DMS 273 treated with DMSO at 0.1 percent for 48 hours (cell line): ENCODE data around the gene NPAS3.
"Not testable (repeated sequence)": the region's sequence is repeated elsewhere in the genome, so short reads cannot be mapped to it uniquely, and the experiment has no call there.

Source experiments
- DNase-seq: peaks from one replicate; lab custom pipeline; 2025; lab: John Stamatoyannopoulos, UW

The NPAS3 gene

DNA sequence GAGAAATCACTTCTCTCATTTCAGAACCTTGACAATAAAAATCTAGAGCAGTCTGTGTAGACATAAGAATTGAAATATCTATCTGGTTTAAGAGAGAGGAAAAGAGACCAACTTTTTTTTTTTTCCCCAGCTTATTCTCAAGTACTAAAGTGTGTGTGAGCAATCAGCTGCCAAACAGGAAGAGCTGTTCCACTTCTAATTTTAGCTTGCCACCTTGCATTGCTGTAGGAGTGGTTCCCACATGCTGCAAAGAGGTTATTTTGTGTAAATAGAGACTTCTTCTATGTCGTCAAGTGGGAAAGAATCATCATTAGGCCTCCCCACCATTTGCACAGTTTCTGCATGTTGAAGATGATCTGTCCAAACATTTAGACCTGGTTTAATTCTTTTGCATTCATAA lies 142.6 kb downstream of the NPAS3 start:
- no peak for DNase-seq

DNA sequence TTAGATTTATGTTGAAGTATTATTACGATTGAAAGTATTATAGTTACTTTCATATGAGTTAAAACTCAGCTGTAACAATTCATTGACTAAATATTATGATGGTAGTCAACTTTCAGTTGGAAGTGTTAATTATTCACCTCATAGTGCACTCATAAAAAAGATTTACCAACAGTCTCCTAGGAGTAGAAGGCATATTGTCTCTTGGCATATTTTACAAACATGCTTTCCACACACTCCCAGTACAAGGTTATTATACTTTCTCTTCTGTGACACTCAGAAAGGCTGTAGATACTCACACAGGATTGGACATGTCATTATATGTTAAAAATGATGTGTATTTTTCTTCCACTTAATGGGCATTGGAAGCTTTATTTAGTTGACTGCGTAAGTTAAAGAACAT lies 147.1 kb downstream of the NPAS3 start:
- no peak for DNase-seq

DNA sequence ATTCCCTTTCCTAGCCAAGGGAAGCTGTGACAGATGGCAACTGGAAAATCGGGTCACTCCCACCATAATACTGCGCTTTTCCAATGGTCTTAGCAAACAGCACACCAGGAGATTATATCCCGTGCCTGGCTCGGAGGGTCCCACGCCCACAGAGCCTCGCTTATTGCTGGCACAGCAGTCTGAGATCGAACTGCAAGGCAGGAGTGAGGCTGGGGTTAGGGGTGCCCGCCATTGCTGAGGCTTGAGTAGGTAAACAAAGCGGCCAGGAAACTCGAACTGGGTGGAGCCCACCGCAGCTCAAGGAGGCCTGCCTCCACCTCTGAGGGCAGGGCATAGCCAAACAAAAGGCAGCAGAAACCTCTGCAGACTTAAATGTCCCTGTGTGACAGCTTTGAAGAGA lies 149.6 kb downstream of the NPAS3 start:
- DNase-seq, result not testable (repeated sequence)

DNA sequence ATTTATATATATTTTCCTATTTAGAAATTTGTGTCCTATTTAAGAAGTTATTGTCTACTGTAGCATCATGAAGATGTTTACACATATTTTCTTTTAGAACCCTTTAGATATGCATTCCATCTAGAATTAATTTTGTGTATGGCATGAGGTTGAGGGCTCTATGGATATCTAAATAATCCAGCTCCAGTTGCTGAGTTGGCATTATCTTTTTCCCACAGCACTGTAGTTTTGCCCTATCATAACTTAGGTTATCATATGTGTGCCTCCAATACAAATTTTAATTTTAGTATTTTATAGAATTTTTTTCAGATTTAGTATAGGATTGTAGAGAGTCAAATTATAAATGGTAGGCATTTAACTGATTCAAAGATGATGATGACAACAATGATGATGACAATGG lies 159.3 kb downstream of the NPAS3 start:
- DNase-seq, result no peak

DNA sequence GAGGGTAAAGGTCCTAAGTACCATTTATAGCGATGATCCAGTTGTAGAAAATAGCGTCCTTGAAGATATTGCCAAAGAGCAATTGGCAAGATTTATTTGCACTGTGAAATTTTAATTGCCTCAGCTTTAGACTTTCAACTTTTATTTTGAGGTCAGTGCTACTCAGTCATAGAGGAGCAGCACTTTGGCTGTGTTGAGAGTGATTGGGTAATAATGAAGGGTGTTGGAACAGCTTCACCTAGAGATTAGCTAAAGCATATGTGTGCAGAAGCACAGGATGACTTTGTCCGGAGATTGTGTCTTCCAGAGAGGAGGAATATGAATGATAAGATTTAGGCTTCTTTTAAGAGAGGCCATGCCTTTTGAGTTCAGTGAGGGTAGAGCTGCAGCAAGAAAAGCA lies 164.8 kb downstream of the NPAS3 start:
- DNase-seq, result no peak

DNA sequence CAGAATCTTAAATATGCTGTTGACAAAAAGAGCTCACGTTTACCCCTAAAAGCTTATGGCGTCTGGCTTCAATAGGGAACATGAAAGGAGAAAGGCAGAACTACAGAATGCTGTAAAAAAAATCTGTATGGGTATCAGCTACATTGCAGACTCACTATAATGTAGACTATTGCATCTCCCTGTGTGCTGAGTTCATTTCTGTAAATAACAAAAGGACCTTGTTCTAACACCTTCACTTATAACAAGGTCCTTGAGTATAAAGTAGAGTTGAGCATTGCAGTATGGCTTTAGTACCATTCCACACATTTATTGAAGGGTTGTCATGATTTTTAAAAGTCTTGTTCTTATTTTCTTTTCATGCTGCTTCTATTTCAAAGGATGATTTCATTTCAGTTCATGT lies 165.3 kb downstream of the NPAS3 start:
- DNase-seq, result no peak

DNA sequence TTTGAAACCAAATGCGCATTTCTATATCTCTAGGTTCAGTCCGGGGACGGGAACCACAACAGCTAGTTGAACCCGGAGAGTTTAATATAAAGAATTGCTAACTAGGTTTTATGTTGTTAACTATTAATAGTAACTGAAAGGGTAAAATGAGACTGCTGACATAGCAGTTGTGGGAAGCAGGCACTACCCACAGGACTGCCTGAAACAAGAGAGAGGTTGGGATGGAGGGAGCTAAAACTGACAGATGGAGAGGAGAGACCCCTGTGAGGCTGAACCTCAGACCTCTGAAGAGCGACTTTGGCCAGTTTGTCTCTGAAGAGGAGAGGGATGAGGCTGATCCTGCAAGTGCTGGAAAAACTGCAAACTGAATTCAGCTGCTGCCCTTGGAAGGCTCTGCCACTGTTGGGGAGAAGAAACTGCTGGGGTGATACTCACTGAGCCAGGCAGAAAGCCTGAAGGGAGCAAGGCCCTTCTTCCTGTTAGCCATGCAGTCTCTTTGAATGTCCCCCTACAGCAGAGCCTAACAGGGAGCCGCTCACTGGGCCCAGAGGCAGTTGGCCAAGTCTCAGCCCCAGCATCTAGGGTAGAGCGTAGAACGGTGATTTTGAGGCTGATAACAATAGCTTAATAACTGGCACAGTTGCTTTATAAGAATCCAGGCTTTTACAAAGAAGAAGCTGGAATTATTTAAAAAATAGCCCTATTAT lies 172.2 kb downstream of the NPAS3 start:
- no peak for DNase-seq

DNA sequence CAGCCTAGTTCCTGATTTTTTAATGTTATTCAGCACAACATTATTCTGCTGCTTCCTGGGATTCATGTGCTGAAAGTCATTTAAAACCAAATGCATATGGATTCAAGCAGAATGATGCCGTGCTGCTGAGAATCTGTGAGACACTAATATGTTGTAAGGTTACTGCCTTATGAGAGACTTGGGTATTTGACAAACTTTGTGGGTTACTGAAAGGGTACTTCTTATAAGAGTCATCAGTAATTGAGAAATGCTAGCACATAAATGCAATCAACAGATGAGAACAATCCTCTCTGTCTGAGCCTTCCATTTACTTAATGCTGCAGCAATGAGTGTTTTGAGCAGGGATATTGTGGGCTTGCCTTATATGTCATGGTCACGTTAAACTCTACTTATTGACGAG lies 175.7 kb downstream of the NPAS3 start:
- no peak for DNase-seq

DNA sequence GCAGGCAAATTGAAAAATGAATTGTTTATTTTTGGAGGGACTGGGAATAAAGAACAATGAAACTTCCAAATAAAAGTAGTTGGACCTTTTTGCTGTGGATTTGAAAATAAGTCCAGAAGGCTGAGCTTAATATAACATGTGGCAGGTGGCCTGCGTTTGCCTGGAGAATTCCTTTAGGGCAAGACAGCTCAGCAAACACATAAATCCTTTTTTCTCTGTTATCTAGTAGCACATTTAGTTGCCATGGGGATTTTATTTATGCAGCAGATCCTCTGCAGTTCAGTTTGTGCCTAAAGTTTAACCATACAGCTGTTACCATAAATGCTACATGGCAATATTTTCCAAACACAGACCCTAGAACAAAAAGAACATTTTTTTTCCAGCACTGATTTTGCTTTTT lies 180.0 kb downstream of the NPAS3 start:
- peak; percentile 63 for DNase-seq

DNA sequence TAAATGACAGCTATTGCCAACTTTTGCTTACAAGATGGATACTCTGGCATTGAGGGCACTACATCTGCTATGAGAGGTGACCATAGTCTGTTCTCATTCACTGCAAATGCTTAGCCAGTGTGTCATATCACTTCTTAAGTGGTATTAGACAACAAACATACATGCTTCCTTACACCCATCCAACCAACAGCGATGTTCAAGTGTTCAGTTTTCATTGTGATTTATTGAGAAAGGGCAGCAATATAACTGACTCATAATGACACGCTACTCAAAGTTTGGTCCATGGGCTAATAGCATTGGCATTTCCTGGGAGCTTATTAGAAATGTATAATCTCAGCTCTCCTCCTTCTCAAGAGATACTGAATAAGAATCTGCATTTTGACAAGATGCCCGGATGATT lies 181.7 kb downstream of the NPAS3 start:
- no peak for DNase-seq

DNA sequence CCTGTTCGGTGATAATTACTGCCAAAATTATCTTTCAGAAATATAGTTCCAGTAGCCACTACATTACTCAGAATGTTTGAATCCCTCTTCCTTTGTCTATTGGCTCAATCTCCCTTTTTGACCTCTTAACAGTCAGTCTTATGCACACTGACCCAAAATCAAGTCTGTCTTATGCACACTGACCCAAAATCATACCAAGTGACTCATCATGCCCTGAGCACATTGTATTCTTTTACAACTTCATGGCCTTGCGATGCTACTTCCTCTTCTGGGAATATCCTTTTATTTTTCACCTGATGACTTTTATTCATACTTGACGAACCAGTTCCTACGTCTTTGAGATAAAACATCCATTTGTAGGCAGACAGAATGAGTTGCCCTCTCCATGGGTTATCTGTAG lies 182.3 kb downstream of the NPAS3 start:
- no peak for DNase-seq

DNA sequence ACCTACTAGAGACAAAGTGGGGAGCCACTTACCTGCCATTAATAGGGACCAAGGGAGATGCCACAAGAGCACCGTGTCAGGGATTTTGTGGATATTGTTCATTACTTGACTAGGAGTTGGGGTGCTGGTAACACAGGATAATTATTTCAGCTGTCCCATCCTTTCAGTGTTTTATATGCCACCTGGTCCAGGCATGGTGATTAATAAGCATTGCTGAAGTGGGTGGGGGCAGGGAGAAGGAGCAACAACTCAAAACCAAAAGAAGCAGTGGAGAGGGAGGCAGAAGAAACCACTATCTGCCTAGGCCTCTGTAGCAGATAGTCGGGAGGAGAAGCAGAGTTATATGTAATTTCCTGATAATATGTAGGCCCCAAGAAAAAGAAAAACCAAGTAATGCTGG lies 184.6 kb downstream of the NPAS3 start:
- no peak for DNase-seq

DNA sequence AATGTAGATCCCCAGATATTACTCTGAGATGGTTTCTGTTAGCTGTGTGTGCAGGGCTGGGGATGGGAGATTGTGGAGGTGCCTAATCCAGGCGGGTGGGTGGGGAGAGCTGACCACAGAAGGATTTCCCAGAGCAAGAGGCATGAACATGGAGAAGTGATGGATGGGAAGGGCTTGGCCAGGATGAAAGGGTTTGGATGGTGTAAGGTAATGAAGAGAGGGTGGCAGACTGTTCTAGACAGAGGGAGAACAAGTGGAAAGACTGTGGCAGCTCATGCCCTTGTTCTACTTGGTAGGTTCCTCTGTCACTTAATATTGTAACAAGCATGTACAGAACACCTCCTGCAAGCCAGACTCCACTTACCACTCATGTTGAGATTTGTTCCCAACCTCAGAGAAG lies 187.8 kb downstream of the NPAS3 start:
- DNase-seq, result no peak

DNA sequence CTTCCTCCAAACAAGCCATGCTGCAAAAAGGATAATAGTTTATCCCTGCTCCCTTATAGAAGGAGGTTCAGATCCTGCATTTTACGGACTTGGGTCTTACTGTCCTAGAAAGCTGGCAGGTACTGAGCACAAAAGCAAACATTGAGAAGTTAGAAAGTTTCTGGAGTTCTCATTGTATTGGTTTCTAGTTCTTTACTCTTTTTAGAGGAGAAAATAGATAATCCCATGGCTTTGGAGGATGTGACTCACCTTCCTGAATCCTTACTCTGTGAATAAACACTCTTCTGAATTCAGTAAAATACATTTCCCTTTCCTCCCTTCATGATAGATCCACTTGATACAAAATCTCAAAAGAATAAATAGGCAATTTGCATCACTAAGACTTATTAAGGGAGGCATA lies 188.9 kb downstream of the NPAS3 start:
- DNase-seq, result no peak

DNA sequence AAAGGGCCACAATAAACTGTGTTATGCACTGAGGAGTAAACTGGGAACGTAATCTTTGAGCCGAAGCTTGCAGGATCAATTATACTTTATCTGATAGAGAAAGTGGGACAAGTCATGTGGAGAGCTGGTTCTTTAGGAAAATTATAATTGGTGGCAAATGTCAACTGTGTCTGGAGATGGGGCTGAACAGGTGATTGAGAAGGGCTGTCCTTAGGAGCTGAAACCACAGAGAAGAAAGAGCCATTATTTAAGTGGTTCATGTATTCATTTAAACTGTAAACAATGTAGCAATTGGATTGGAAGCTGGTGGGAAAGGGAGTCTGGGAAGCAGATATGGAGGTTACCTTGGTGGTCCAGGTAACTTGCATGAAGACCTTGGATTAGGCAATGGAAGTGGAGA lies 193.1 kb downstream of the NPAS3 start:
- no peak for DNase-seq

DNA sequence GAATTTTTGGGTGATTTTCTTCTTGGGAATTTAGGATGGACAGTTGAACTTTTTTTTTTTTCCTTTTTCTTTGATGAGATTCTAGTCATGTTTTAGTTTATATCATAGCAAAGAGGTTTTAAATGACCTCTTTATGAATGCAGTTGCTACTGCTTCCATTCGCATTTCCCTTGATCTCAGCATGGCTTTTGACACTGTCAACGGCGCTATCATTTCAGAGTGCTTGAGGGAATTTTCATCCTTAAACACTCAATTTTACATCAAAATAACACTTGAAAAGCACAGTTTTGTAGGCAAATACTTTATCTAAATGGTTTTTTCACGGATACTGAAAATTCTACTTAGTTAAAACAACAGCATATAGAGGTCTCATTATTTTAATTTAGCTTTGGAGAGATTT lies 195.5 kb downstream of the NPAS3 start:
- no peak for DNase-seq

DNA sequence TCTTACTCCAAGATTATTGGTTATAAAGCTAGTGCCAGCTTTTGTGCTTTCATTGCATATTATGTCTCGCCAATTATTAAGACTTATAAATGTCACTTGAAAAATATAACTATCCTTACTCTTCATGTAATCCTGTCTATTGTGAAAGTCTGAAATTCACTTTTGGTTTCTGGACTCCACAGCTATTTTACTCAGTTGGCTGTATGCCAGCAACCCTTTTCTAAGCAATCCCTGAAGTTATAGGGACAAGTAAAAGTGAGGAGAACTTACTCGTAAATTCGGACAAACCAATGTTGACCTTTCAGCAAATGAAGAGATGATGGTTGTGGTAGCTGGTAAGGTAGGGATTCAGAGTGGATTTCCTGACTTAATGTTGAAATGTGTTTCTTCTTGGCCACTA lies 196.3 kb downstream of the NPAS3 start:
- DNase-seq, result no peak

DNA sequence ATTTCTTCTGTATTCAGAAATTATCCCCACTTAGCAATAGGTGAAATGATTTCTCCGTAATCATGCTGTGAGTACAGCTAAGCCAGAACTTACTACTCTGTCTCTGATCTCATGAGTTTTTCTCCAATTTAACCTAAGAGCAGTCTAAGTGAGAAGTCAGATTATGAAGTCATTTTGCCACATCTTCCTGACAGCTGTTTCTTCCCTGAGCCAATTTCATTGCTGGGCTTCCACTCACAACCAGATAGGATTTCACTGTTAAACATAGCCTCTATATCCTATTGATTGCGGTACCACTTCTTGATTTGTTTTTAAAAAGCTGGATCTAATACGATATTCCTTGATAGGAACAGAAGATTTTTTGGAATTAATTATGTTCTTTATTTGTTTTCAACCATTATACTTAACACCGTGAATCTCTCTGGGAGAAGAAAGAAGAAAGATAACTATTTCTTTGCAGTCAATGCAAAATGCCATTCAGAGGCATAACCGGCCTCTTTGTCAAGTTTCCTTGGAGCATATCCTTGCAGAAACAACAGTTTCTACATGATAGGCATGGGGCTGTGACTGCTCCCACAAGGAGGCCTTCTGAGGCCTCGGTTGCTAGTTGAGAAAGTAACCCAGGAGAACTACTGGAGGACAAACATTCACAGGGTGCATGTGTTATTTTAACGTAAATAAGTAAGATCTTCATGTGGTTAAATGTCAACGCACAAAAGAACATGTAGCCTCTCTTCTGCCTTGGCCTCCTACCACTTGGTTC lies 212.2 kb downstream of the NPAS3 start:
- DNase-seq, result no peak

DNA sequence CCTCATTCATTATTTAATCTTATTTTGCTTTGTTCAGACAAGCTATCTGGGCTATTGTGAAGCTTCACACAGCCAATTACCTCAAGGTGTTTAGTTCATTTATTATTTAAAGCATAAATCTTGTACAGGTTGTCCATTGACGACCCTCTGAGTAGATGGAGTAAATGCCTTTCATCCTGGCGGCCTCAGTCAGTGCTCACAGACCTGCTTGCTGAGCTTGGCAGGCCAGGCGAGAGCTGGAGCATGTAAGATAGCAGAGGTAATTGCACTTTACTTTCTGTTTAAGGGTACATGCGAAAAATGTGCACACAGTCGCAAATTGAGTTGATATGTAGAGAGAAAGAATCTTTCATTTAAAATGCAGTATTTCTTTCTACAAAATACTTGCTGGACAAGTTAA lies 224.4 kb downstream of the NPAS3 start:
- DNase-seq, result no peak

DNA sequence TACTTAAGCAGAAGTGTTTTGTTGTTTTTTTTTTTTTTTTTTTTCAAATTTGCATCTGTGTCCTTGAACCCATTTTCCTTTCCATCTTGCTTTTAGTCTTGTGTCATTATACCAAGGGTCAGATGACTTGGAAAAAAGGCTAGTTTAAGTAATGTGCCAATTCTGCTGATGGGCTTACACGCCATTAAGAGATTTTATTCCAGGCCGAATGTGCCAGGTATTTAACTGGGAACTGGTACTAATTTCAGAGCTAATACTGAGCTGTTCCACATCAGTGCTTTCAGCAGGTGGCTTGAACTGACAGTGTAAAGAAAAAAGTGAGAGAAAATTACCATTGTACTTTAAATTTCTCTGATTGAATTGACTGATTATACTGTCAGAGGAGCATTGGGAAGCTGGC lies 224.9 kb downstream of the NPAS3 start:
- DNase-seq, result no peak

DNA sequence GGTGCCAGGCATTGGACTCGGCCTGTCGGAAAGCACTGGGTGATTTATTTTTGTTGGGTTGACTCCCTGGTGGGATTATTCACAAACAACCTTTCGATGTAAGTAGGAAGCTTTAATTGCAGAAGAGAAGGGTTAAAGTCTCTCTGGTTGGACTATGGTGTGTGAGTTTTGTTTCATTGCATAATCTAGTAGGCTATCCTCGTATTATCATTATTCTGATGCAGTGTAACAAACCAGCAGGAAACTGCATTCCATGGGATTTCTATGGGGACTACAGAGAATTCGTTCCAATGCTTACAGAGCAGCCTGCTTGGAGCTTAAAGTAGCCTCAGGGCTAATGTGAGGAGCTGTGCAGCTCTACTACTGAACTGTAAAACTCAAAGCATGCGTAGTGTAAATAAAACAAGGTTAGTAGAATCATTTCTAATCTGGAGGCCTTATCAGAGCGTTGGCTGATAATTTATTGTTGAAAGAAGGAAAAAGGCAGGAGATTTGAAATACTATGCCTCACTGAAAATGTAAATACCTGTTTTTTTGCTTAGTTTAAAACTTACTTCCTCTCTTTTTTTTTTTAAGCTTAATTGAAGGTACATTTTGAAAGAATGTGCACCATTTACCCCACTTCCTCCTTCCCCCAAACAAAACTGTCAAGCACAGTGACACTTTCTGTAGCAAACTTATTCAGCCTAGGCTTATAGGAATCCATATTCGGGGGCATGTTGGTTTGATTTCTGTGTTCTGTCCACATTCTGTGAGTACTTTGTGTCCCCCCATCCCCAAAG lies 226.7 kb downstream of the NPAS3 start:
- DNase-seq, result no peak

DNA sequence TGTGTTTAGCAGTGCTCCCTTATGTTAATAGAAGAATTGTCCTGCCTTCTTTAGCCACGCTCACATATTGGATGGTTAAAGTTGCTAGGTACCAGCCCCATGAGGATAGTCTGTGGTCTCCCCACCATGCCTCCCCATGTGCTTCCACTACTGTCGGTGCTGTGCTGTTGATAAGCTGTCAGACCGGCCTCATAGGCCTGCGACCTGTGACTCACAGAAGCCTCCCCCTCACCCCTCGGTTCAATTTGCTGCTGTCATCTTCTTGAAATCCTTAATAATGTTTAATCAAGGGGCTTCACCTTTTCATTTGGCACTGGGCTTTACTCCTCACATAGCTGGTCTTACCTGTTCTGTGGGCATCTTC lies 227.2 kb downstream of the NPAS3 start:
- no peak for DNase-seq

DNA sequence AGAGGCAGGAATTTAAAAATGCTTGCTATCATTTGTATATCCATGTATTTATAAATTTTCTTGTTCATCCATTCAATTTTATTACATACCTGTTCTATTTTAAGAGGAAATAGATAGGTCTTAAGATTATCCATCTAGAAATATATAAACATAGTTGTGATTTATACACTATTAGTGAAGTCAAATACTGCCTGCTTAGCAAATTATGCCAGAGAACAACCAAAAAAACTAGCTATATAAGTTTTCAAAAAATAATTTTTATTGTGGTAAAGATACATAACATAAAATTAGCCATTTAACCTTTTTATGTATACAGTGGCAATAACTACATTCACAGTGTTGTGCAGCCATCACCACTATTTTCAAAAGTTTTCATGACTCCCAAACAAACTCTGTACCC lies 237.3 kb downstream of the NPAS3 start:
- DNase-seq, result no peak
